RWPE1 (cell line): ENCODE results near the gene FNBP1L.
"Not testable (repeated sequence)": the region's sequence is repeated elsewhere in the genome, so short reads cannot be mapped to it uniquely, and the experiment has no call there.

ENCODE experiments used
- CTCF ChIA-PET: fragments of 350-600 bp; sonication (Branson Sonifier 250); formaldehyde crosslinking; extraction: SDS; loops from one replicate; lab custom pipeline; 2021; lab: Yijun Ruan, JAX
- POLR2A ChIA-PET: fragments of 400-600 bp; formaldehyde crosslinking; extraction: SDS; loops from one replicate; lab custom pipeline; 2020; ENCODE audit warnings: antibody characterized with exemption; ENCODE audit not compliant: low non-redundant PET; lab: Yijun Ruan, JAX
- DNase-seq: peaks from one replicate; pipeline ENCODE4 v3.0.0; 2012; ENCODE audit warnings: low spot score
- H3K27ac ChIP-seq: fragments of 450-650 bp; 2 replicates; pipeline ENCODE4 v1.5.1; 2017
- TF ChIP-seq, protein P1 (sequence below): fragments of 450-650 bp; conservative IDR thresholded peaks from 2 replicates; pipeline ENCODE4 v1.5.1; 2017; ENCODE audit warnings: low read depth, mild to moderate bottlenecking

The FNBP1L gene

GRCh38 chr1:93463960-93464359 is 16.0 kb downstream of the FNBP1L start:
- CTCF ChIA-PET: no interaction called here
- DNase-seq: no peak
- no peak overlapping the region for H3K27ac ChIP-seq
- POLR2A ChIA-PET: no interaction called here
- TF ChIP-seq, protein P1, sequence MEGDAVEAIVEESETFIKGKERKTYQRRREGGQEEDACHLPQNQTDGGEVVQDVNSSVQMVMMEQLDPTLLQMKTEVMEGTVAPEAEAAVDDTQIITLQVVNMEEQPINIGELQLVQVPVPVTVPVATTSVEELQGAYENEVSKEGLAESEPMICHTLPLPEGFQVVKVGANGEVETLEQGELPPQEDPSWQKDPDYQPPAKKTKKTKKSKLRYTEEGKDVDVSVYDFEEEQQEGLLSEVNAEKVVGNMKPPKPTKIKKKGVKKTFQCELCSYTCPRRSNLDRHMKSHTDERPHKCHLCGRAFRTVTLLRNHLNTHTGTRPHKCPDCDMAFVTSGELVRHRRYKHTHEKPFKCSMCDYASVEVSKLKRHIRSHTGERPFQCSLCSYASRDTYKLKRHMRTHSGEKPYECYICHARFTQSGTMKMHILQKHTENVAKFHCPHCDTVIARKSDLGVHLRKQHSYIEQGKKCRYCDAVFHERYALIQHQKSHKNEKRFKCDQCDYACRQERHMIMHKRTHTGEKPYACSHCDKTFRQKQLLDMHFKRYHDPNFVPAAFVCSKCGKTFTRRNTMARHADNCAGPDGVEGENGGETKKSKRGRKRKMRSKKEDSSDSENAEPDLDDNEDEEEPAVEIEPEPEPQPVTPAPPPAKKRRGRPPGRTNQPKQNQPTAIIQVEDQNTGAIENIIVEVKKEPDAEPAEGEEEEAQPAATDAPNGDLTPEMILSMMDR: no peak

DNA sequence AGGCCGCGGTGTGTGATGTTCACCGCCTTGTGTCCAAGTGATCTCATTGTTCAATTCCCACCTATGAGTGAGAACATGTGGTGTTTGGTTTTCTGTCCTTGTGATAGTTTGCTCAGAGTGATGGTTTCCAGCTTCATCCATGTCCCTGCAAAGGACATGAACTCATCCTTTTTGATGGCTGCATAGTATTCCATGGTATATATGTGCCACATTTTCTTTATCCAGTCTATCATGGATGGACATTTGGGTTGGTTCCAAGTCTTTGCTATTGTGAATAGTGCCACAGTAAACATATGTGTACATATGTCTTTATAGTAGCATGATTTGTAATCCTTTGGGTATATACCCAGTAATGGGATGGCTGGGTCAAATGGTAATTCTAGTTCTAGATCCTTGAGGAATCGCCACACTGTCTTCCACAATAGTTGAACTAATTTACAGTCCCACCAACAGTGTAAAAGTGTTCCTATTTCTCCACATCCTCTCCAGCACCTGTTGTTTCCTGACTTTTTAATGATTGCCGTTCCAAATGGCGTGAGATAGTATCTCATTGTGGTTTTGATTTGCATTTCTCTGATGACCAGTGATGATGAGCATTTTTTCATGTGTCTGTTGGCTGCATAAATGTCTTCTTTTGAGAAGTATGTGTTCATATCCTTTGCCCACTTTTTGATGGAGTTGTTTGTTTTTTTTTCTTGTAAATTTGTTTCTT is 17.6 kb downstream of the FNBP1L start:
- DNase-seq, H3K27ac ChIP-seq, CTCF ChIA-PET: not testable (repeated sequence)
- POLR2A ChIA-PET: interaction anchor here (0.6 kb wide), 1 partner anchor 81 kb away, joined by 4 read pairs; no protein-coding TSS in a partner anchor

- no peak for DNase-seq
- ChIA-PET CTCF (no interaction called here), POLR2A (no interaction called here)
- H3K27ac ChIP-seq: no peak overlapping the region
- TF ChIP-seq, protein P1: no peak
Measured at GRCh38 chr1:93467606-93468005, 19.7 kb downstream of the FNBP1L start.

DNA sequence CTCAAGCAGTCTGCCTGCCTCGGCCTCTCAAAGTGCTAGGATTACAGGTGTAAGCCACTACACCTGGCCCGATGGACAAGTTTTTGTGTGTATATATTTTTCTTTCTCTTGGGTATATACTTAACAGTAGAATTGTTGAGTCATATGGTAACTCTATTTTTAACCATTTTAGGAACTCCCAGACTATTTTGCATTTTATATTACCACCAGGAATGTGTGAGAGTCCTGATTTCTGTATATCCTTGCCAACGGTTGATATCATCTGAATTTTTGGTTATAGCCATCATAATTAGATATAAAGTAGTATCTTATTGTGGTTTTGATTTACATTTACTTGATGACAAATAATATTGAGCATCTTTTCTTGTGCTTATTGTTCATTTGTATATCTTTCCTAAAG is 20.7 kb downstream of the FNBP1L start:
- H3K27ac ChIP-seq: no peak overlapping the region
- CTCF ChIA-PET: no interaction called here
- TF ChIP-seq, protein P1: no peak
- POLR2A ChIA-PET: no interaction called here
- DNase-seq: no peak

GRCh38 chr1:93469223-93469622 is 21.3 kb downstream of the FNBP1L start:
- H3K27ac ChIP-seq, CTCF ChIA-PET, DNase-seq, POLR2A ChIA-PET: not testable (repeated sequence)

- no peak for DNase-seq
- ChIA-PET POLR2A (no interaction called here), CTCF (no interaction called here)
- TF ChIP-seq, protein P1: no peak
- H3K27ac ChIP-seq: peak overlapping the region; percentile 56
Measured at GRCh38 chr1:93471284-93471683, 23.4 kb downstream of the FNBP1L start.

DNA sequence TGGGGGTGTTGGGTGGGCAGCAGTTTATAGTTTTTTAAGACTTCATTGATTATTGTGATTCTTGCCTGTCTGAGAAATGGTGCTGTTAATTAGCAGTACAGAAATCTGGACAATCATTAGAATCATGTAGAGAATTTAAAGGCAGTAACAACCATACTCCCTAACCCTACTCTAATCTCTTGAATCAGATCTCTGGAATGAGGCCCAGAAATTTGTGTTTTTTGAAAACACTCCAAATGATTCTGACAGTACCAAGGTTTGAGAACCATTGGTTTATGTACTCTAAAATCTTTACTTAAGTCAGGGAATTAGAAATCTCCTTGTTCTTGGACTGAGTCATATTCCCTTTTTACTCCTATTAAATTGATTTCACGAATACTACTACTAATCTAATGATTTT is 24.0 kb downstream of the FNBP1L start:
- CTCF ChIA-PET: no interaction called here
- TF ChIP-seq, protein P1: no peak
- H3K27ac ChIP-seq: no peak overlapping the region
- POLR2A ChIA-PET: no interaction called here
- DNase-seq: no peak

GRCh38 chr1:93474321-93474720 is 26.4 kb downstream of the FNBP1L start:
- TF ChIP-seq, protein P1: no peak
- no peak for DNase-seq
- no peak overlapping the region for H3K27ac ChIP-seq
- ChIA-PET CTCF (interaction anchor here (0.5 kb wide), 1 partner anchor 552 kb away, joined by 6 read pairs; no protein-coding TSS in a partner anchor), POLR2A (no interaction called here)
